ENCODE measurements around the gene PRR20E.
"Not testable (repeated sequence)": the region's sequence is repeated elsewhere in the genome, so short reads cannot be mapped to it uniquely, and the experiment has no call there.

The PRR20E gene

DNA sequence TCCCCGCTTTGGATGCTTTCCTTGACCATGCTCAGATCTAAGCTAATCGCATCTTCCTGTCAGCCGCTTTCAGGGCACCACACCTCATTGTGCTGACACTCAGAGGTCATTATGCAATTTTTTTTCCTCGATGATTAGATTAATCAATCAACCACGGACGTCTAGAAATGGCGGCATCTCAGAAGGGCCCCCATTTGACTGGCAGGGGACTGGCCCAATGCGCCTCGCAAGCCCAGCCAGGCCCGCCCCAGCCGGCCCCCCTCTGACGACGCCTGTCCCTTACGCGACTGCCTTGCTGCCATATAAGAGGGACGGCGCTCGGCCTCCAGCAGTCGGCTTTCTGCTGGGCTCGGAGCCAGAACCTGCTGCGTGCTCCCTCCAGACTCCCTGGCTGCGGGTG is at the start of gene PRR20E:
PRR20E (plus strand) TSS at position 301 of the 400 bp plus-strand sequence. CDS start 387 bp downstream, outside the sequence.
- H3K9me3 ChIP-seq (ENCODE audit: control insufficient read depth, insufficient read depth, low read length); H3K9ac ChIP-seq (ENCODE audit: low read depth, low read length); H3K36me3 ChIP-seq (ENCODE audit: insufficient read depth, low read length); H3K4me1 ChIP-seq (ENCODE audit: insufficient read depth, low read length): not testable (repeated sequence)

DNA sequence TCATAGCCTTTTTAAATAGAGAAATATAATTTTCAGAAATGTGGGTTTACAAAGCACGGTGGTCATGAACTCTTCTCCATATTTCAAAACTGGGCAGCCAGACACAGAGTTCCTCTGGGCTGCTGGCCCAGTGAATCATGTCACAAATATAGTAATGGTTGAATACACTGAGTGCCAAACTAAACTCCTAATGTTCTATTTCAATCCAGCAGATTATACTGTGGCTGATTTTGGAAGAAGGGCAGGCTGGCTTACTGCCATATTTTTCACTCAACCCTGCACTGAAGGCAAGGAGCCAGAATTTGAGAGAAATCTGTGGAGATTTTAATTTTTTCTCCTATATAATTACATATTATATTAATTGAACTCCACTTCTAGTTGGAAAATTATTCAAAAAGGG is 43.3 kb upstream of the PRR20E start:
- H3K4me1 ChIP-seq (ENCODE audit: insufficient read depth, low read length), result no peaks in the 10 kb centered on the region
- no peaks in the 10 kb centered on the region for H3K9me3 ChIP-seq (ENCODE audit: control insufficient read depth, insufficient read depth, low read length)
- no peak overlapping the region for H3K9ac ChIP-seq (ENCODE audit: low read depth, low read length)
- H3K36me3 ChIP-seq (ENCODE audit: insufficient read depth, low read length), result no peaks in the 10 kb centered on the region

DNA sequence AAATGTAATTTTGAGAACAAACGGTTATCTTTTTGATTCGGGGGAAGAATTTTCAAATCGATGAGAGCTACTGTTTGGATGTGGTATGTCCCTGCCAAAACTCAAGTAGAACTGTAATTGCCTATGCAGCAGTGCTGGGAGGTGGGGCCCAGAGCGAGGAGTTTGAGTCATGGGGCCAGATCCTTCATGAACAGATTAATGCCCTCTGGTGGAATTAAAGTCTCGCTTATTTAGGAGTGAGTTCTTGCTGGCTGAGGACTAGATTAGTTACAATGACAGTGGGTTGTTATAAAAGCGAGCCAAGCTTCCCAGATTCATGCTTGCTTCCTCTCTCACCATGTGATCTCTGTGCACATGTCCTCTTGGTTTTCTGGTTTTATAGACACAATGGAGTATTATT is 38.1 kb upstream of the PRR20E start:
- Histone ChIP-seq H3K9ac (ENCODE audit: low read depth, low read length) (no peak overlapping the region), H3K9me3 (ENCODE audit: control insufficient read depth, insufficient read depth, low read length) (no peaks in the 10 kb centered on the region), H3K36me3 (ENCODE audit: insufficient read depth, low read length) (no peaks in the 10 kb centered on the region), H3K4me1 (ENCODE audit: insufficient read depth, low read length) (no peaks in the 10 kb centered on the region)

- no peaks in the 10 kb centered on the region for H3K9me3 ChIP-seq (ENCODE audit: control insufficient read depth, insufficient read depth, low read length)
- no peaks in the 10 kb centered on the region for H3K36me3 ChIP-seq (ENCODE audit: insufficient read depth, low read length)
- no peaks in the 10 kb centered on the region for H3K4me1 ChIP-seq (ENCODE audit: insufficient read depth, low read length)
- no peak overlapping the region for H3K9ac ChIP-seq (ENCODE audit: low read depth, low read length)
Measured at GRCh38 chr13:57136093-57136492, 30.9 kb upstream of the PRR20E start.

DNA sequence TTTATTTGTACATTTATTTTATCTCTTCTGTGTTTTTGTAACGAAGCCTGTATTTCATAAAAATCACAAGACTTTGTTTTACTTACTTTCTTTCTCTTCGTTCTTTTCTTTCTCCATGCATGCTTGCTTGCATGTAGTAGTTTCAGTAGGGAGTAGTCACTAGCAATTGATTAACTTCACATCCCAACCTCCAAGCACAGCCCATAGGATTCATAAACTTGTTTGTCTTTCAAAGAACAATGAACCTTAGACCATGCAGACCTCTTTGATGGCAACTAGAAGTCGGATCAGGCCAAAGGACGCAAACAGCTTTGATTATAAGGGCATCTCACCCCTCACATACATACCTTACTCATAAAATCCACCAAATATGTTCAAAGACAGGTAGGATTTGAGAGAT is 29.4 kb upstream of the PRR20E start:
- H3K9me3 ChIP-seq (ENCODE audit: control insufficient read depth, insufficient read depth, low read length), result no peaks in the 10 kb centered on the region
- no peaks in the 10 kb centered on the region for H3K36me3 ChIP-seq (ENCODE audit: insufficient read depth, low read length)
- H3K4me1 ChIP-seq (ENCODE audit: insufficient read depth, low read length), result no peaks in the 10 kb centered on the region
- no peak overlapping the region for H3K9ac ChIP-seq (ENCODE audit: low read depth, low read length)

DNA sequence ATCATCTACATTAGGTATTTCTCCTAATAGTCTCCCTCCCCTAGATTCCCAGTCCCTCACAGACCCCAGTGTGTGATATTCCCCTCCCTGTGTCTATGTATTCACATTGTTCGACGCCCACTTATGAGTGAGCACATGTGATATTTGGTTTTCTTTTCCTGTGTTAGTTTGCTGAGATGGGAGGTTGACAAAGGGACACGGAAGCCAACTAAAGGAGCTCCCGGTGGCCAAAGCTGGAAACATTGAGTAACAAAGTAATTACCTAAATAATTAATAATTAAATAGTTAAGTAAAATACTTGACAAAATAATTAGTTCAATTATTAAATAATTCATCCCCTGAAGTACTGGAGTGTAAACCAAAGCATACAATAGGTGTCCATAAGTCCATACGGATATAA is 28.0 kb upstream of the PRR20E start:
- Histone ChIP-seq H3K9ac (ENCODE audit: low read depth, low read length) (no peak overlapping the region), H3K4me1 (ENCODE audit: insufficient read depth, low read length) (no peaks in the 10 kb centered on the region), H3K36me3 (ENCODE audit: insufficient read depth, low read length) (no peaks in the 10 kb centered on the region), H3K9me3 (ENCODE audit: control insufficient read depth, insufficient read depth, low read length) (no peaks in the 10 kb centered on the region)

DNA sequence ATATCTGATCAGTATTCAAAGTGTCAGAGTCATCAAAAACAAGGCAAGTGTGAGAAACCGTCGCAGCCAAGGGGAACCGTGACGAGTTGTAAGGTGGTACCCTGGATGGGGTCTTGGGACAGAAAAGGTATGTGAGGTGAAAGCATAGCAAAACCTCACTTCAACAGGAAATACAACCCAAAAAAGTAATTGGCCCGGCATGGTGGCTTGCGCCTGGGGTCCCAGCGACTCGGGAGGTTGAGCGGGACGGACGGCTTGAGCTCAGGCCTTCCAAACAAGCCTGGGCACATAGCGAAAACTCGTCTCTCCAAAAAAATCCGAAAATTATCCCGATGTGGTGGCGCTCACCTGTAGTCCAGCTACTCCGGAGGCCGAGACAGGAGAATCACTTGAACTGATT is 27.2 kb upstream of the PRR20E start:
- H3K9ac ChIP-seq (ENCODE audit: low read depth, low read length); H3K9me3 ChIP-seq (ENCODE audit: control insufficient read depth, insufficient read depth, low read length); H3K36me3 ChIP-seq (ENCODE audit: insufficient read depth, low read length); H3K4me1 ChIP-seq (ENCODE audit: insufficient read depth, low read length): not testable (repeated sequence)

DNA sequence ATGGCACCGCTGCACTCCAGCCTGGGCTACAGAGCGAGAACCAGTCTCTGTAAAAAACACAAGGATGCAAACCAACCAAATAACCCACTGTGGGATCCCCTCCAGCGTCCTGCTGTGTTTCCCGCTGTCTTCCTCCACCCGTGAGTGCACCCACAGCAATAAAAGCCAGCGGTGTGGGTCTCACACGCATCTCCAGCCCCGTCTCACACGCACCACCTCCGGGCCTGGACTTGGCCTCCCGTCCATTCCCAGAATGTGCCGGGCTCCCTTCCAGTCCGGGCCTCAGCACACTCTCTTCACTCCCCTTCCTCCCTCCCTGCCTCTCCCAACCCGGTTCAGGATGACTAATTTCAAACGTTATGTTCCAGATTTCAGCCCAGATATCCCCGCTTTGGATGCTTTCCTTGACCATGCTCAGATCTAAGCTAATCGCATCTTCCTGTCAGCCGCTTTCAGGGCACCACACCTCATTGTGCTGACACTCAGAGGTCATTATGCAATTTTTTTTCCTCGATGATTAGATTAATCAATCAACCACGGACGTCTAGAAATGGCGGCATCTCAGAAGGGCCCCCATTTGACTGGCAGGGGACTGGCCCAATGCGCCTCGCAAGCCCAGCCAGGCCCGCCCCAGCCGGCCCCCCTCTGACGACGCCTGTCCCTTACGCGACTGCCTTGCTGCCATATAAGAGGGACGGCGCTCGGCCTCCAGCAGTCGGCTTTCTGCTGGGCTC is 26.6 kb upstream of the PRR20E start, which contains the start of gene PRR20A:
PRR20A (plus strand) TSS at position 684 of the 734 bp plus-strand sequence. CDS start 387 bp downstream, outside the sequence.
- not testable (repeated sequence) for H3K36me3 ChIP-seq (ENCODE audit: insufficient read depth, low read length); H3K9ac ChIP-seq (ENCODE audit: low read depth, low read length); H3K4me1 ChIP-seq (ENCODE audit: insufficient read depth, low read length); H3K9me3 ChIP-seq (ENCODE audit: control insufficient read depth, insufficient read depth, low read length)

DNA sequence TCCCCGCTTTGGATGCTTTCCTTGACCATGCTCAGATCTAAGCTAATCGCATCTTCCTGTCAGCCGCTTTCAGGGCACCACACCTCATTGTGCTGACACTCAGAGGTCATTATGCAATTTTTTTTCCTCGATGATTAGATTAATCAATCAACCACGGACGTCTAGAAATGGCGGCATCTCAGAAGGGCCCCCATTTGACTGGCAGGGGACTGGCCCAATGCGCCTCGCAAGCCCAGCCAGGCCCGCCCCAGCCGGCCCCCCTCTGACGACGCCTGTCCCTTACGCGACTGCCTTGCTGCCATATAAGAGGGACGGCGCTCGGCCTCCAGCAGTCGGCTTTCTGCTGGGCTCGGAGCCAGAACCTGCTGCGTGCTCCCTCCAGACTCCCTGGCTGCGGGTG is 19.8 kb upstream of the PRR20E start, which contains the start of gene PRR20B:
PRR20B (plus strand) TSS at position 301 of the 400 bp plus-strand sequence. CDS start 387 bp downstream, outside the sequence.
- H3K9ac ChIP-seq (ENCODE audit: low read depth, low read length); H3K9me3 ChIP-seq (ENCODE audit: control insufficient read depth, insufficient read depth, low read length); H3K4me1 ChIP-seq (ENCODE audit: insufficient read depth, low read length); H3K36me3 ChIP-seq (ENCODE audit: insufficient read depth, low read length): not testable (repeated sequence)

DNA sequence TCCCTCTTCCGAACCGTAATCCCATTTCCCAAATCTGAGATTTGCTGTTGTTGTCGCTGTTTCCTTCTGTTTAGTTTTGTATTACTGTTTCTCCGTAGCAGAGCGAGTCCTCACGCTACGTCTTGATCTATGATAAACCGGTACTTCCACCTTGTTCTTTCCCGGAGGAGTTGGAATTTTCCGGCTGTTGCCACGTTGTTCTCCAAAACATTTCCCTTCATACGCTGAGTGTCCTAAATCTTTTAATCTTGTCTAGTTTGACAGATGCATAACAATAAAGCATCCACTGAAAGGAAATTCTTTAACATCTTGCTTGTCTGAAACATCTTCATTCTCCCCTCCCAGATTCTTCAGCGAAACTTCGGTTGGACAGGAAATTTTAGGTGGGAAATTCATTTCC is 18.9 kb upstream of the PRR20E start:
- H3K36me3 ChIP-seq (ENCODE audit: insufficient read depth, low read length); H3K9me3 ChIP-seq (ENCODE audit: control insufficient read depth, insufficient read depth, low read length); H3K9ac ChIP-seq (ENCODE audit: low read depth, low read length); H3K4me1 ChIP-seq (ENCODE audit: insufficient read depth, low read length): not testable (repeated sequence)

- not testable (repeated sequence) for H3K36me3 ChIP-seq (ENCODE audit: insufficient read depth, low read length); H3K9ac ChIP-seq (ENCODE audit: low read depth, low read length); H3K4me1 ChIP-seq (ENCODE audit: insufficient read depth, low read length); H3K9me3 ChIP-seq (ENCODE audit: control insufficient read depth, insufficient read depth, low read length)
Measured at GRCh38 chr13:57153761-57154160, 13.2 kb upstream of the PRR20E start, which contains the start of gene PRR20C. TSS of gene PRR20C (plus strand) at chr13:57154061. CDS start at chr13:57154448, 387 bp downstream.

DNA sequence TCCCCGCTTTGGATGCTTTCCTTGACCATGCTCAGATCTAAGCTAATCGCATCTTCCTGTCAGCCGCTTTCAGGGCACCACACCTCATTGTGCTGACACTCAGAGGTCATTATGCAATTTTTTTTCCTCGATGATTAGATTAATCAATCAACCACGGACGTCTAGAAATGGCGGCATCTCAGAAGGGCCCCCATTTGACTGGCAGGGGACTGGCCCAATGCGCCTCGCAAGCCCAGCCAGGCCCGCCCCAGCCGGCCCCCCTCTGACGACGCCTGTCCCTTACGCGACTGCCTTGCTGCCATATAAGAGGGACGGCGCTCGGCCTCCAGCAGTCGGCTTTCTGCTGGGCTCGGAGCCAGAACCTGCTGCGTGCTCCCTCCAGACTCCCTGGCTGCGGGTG is 6.7 kb upstream of the PRR20E start, which contains the start of gene PRR20D:
PRR20D (plus strand) TSS at position 301 of the 400 bp plus-strand sequence. CDS start 387 bp downstream, outside the sequence.
- not testable (repeated sequence) for H3K9me3 ChIP-seq (ENCODE audit: control insufficient read depth, insufficient read depth, low read length); H3K36me3 ChIP-seq (ENCODE audit: insufficient read depth, low read length); H3K9ac ChIP-seq (ENCODE audit: low read depth, low read length); H3K4me1 ChIP-seq (ENCODE audit: insufficient read depth, low read length)

- Histone ChIP-seq H3K9me3 (ENCODE audit: control insufficient read depth, insufficient read depth, low read length) (no peaks in the 10 kb centered on the region), H3K4me1 (ENCODE audit: insufficient read depth, low read length) (no peaks in the 10 kb centered on the region), H3K36me3 (ENCODE audit: insufficient read depth, low read length) (no peaks in the 10 kb centered on the region), H3K9ac (ENCODE audit: low read depth, low read length) (no peak overlapping the region)
Measured at GRCh38 chr13:57191667-57192066, 24.7 kb downstream of the PRR20E start.

DNA sequence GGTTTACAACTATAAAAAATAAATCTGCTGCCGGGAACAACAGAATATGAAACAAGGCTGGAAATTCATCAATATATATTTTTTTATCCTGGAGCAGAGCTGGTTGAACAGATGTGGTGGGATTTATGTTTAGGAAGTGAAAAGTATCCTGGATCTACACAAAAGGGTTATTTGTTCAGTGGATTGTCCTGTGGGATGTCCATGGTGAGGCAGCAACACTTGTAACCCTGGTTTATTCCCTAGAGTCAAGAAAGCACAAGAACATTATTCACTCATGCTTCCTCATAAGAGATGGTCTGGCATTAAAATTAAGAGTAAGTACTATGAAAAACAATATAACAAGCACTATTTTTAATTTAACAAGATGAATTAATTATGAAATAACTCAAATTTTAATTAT is 46.0 kb downstream of the PRR20E start:
- no peaks in the 10 kb centered on the region for H3K4me1 ChIP-seq (ENCODE audit: insufficient read depth, low read length)
- H3K9ac ChIP-seq (ENCODE audit: low read depth, low read length), result no peak overlapping the region

More for the DNA sequence above, 46.0 kb downstream of the PRR20E start:
- Histone ChIP-seq H3K36me3 (ENCODE audit: insufficient read depth, low read length) (no peaks in the 10 kb centered on the region), H3K9me3 (ENCODE audit: control insufficient read depth, insufficient read depth, low read length) (no peaks in the 10 kb centered on the region)

Measured in ES-I3 (cell line).